ENCODE data around the gene SP140L.

GRCh38 chr2:230444832-230445231, 117.8 kb downstream of the SP140L start:
- TF ChIP-seq CTCF (IDR thresholded peaks at IDR 0.05) (no peak), POLR2A (IDR thresholded peaks at IDR 0.05) (no peak)
